Measurements from ENCODE around the gene CISH. TPM values are rescaled to one million over a fixed set of nuclear protein-coding genes. Genes with fewer than 3 reads are reported as not detected.

CISH gene
- total RNA-seq, 1 experiment from 2014 or later = 2.7 TPM

DNA sequence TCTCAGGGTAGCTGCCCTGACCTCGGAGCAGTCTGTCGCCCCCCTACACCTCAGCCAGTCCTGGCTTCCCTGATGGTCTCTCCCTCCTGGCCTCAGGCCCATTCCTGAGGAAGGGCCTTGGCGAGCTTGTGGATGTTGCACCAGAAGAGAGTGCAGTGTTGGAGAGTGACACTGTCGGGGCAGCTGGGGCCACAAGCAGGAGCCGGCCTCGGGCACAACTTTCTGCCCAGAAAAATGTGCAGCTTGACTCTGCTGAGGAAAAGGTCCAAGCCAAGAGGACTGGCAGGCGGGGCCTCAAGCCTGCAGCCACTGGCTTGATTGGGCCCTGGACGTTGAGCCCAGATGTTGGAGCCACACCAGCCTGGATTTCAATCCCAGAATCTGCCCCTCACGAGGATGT, 29.5 kb downstream of the CISH start:
- ChIA-PET POLR2A (ENCODE audit: unreplicated experiment) (no interaction called here), CTCF (no interaction called here)
- H3K27ac ChIP-seq = no peak overlapping the region
- no TSS peak for BruUV-seq (replicated peaks)
- H3K27me3 ChIP-seq (ENCODE audit: insufficient read depth, low read depth) = no peaks in the 10 kb centered on the region
- no peak overlapping the region for H2AFZ ChIP-seq
- intact Hi-C loops (cut with micrococcal nuclease; ENCODE audit: unreplicated experiment) = no loop called here
- H3K4me3 ChIP-seq = no peak overlapping the region
- no peaks in the 10 kb centered on the region for H3K4me1 ChIP-seq (replicated peaks; ENCODE audit: insufficient read depth)
- no peaks in the 10 kb centered on the region for H4K20me1 ChIP-seq (ENCODE audit: insufficient read depth)
- H3K36me3 ChIP-seq (ENCODE audit: low read depth) = no peaks in the 10 kb centered on the region
- DNase-seq = no peak
- no peaks in the 10 kb centered on the region for H3F3A ChIP-seq (ENCODE audit: insufficient read depth, low read depth)
- no peak overlapping the region for H3K4me2 ChIP-seq
- H3K9me2 ChIP-seq (ENCODE audit: insufficient read depth) = no peaks in the 10 kb centered on the region
- H3K9me3 ChIP-seq (ENCODE audit: insufficient read depth, low read depth) = no peaks in the 10 kb centered on the region
- H3K79me2 ChIP-seq (ENCODE audit: low read depth) = no peaks in the 10 kb centered on the region
- TF ChIP-seq, protein P1, sequence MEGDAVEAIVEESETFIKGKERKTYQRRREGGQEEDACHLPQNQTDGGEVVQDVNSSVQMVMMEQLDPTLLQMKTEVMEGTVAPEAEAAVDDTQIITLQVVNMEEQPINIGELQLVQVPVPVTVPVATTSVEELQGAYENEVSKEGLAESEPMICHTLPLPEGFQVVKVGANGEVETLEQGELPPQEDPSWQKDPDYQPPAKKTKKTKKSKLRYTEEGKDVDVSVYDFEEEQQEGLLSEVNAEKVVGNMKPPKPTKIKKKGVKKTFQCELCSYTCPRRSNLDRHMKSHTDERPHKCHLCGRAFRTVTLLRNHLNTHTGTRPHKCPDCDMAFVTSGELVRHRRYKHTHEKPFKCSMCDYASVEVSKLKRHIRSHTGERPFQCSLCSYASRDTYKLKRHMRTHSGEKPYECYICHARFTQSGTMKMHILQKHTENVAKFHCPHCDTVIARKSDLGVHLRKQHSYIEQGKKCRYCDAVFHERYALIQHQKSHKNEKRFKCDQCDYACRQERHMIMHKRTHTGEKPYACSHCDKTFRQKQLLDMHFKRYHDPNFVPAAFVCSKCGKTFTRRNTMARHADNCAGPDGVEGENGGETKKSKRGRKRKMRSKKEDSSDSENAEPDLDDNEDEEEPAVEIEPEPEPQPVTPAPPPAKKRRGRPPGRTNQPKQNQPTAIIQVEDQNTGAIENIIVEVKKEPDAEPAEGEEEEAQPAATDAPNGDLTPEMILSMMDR (conservative IDR thresholded peaks at IDR 0.05) = no peak

DNA sequence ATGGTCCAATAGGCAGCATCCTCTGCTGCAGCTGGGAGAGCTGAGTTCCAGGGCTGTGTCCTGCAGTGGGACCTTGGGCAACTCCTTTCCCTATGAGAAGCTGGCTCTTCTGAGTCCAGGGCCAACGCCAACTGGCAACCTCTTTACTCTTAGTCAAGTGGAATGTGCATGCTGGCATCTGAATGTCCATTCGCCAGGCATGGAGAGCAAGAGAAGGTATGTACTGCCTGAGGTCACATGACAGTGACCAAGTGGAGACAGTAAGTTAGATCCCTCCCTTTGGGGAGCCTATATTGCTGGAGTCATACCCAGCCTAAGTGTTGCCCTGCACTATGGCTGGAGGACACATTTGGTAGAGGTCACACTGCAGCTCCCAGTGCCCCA, 30.1 kb downstream of the CISH start:
- ChIA-PET CTCF (no interaction called here), POLR2A (ENCODE audit: unreplicated experiment) (no interaction called here)
- Histone ChIP-seq H3K36me3 (ENCODE audit: low read depth) (no peaks in the 10 kb centered on the region), H3K27me3 (ENCODE audit: insufficient read depth, low read depth) (no peaks in the 10 kb centered on the region), H3K27ac (no peak overlapping the region), H3K4me2 (no peak overlapping the region), H3K9me2 (ENCODE audit: insufficient read depth) (no peaks in the 10 kb centered on the region), H3K4me3 (no peak overlapping the region), H3F3A (ENCODE audit: insufficient read depth, low read depth) (no peaks in the 10 kb centered on the region), H2AFZ (no peak overlapping the region), H3K9me3 (ENCODE audit: insufficient read depth, low read depth) (no peaks in the 10 kb centered on the region), H3K79me2 (ENCODE audit: low read depth) (no peaks in the 10 kb centered on the region), H4K20me1 (ENCODE audit: insufficient read depth) (no peaks in the 10 kb centered on the region), H3K4me1 (replicated peaks; ENCODE audit: insufficient read depth) (no peaks in the 10 kb centered on the region)
- no peak for TF ChIP-seq EZH2 (IDR thresholded peaks at IDR 0.05; ENCODE audit: low read depth)
- TF ChIP-seq, protein P1 (conservative IDR thresholded peaks at IDR 0.05) = no peak
- no TSS peak for BruUV-seq (replicated peaks)
- DNase-seq = peak in 1 of 2 experiments; percentile 18
- intact Hi-C loops (cut with micrococcal nuclease; ENCODE audit: unreplicated experiment) = no loop called here

DNA sequence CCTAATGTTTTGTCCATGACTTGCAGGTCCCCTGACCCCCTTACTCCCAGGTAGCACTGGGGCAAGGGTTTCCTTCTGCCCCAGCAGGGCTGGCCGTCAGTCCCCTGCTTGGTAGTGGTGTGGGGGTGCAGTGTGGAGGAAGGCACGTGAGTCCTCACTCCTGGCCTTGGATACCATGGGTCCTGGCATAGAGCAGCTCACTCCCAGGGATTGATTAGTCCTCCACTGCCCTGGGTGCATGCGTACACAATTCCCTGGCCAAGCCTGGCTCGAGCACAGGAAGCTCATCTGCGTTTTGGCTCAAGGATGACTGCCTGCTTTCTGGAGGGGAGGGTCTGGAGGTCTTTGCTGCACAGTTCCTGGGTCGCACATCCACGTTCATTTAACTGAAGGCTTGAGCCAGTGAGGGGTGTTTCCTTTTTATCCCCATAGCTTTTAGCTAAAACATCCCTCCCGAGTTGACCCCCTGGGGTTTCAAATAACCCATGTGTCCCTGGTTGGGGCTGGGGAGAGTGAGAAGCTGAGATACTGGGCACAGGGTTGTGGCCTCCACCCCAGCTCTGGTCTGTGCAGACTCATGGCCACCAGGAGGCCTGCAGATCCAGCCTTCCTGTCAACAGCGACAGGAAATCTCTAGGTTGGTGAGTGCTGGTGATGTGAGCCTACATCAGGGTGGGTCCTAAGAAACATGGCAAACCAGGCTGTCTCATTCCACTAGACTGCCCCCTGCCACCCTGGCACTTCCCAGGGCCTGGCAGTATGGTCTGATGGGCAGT, 30.7 kb downstream of the CISH start:
- no peaks in the 10 kb centered on the region for H3K79me2 ChIP-seq (ENCODE audit: low read depth)
- no peak overlapping the region for H3K4me2 ChIP-seq
- CTCF ChIA-PET = no interaction called here
- H4K20me1 ChIP-seq (ENCODE audit: insufficient read depth) = no peaks in the 10 kb centered on the region
- intact Hi-C loops (cut with micrococcal nuclease; ENCODE audit: unreplicated experiment) = no loop called here
- H3K36me3 ChIP-seq (ENCODE audit: low read depth) = no peaks in the 10 kb centered on the region
- no peaks in the 10 kb centered on the region for H3K9me2 ChIP-seq (ENCODE audit: insufficient read depth)
- H3K9me3 ChIP-seq (ENCODE audit: insufficient read depth, low read depth) = no peaks in the 10 kb centered on the region
- no peak overlapping the region for H3K27ac ChIP-seq
- DNase-seq = peak in 1 of 2 experiments; percentile 21
- no peaks in the 10 kb centered on the region for H3K27me3 ChIP-seq (ENCODE audit: insufficient read depth, low read depth)
- no peaks in the 10 kb centered on the region for H3K4me1 ChIP-seq (replicated peaks; ENCODE audit: insufficient read depth)
- no peak overlapping the region for H3K4me3 ChIP-seq
- POLR2A ChIA-PET (ENCODE audit: unreplicated experiment) = no interaction called here
- no peaks in the 10 kb centered on the region for H3F3A ChIP-seq (ENCODE audit: insufficient read depth, low read depth)
- H2AFZ ChIP-seq = no peak overlapping the region
- no peak for TF ChIP-seq EZH2 (IDR thresholded peaks at IDR 0.05; ENCODE audit: low read depth)
- TF ChIP-seq, protein P1 (conservative IDR thresholded peaks at IDR 0.05) = no peak
- no TSS peak for BruUV-seq (replicated peaks)
